Measurements from ENCODE around the gene KRTAP6-3.

KRTAP6-3 gene

DNA sequence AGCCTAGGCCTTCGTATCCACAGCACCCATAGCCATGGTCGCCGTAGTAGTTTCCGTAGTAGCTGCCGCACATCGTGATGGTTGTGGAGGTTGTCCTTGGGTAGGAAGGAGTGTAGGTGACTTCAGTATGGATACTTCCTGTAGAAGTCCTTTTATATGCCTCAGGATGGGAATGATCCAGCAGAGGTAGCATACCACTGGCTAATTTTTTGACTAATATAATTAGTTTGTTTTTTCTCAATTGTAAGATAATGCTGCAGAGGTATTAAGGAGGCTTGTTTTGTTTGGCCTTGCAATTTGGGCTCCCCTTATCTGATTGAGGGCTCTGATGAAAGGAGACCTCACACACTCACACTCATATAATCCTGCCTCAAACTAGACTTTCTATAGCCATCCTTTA lies 6.6 kb downstream of the KRTAP6-3 start, which contains the start of gene KRTAP6-2:
TSS of gene KRTAP6-2 (minus strand) at position 101 of the 400 bp plus-strand sequence. CDS start at position 73, 28 bp downstream.
- in situ Hi-C loops (cut with MboI; ENCODE audit: low sequenced_read_pairs, unreplicated experiment), result no loop called here
- DNase-seq (ENCODE audit: low spot score), result no peak
- TF ChIP-seq, protein P1, sequence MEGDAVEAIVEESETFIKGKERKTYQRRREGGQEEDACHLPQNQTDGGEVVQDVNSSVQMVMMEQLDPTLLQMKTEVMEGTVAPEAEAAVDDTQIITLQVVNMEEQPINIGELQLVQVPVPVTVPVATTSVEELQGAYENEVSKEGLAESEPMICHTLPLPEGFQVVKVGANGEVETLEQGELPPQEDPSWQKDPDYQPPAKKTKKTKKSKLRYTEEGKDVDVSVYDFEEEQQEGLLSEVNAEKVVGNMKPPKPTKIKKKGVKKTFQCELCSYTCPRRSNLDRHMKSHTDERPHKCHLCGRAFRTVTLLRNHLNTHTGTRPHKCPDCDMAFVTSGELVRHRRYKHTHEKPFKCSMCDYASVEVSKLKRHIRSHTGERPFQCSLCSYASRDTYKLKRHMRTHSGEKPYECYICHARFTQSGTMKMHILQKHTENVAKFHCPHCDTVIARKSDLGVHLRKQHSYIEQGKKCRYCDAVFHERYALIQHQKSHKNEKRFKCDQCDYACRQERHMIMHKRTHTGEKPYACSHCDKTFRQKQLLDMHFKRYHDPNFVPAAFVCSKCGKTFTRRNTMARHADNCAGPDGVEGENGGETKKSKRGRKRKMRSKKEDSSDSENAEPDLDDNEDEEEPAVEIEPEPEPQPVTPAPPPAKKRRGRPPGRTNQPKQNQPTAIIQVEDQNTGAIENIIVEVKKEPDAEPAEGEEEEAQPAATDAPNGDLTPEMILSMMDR (IDR thresholded peaks at IDR 0.05; ENCODE audit: borderline replicate concordance, control extremely low read depth, extremely low read depth, insufficient read depth, missing control alignments), result no peak

DNA sequence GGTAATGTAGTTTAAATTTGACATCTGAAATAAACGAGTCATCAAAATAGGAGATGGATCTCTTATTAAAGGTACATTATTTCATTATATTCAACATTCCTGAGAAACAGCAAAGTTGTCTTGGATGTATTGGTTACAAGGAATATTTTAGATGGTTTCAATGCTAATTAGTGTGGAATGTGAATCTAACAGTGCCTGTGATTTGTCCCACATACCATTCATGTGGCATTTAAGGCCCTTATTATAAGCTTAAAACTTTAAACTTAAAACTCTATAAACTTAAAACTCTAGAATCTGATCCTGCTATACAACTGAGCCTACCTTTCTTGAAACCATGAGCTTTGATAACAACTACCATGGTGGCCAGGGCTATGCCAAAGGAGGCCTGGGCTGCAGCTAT lies 8.5 kb downstream of the KRTAP6-3 start, which contains the start of gene KRTAP22-1:
TSS of gene KRTAP22-1 (plus strand) at position 301 of the 400 bp plus-strand sequence.
- TF ChIP-seq, protein P1 (IDR thresholded peaks at IDR 0.05; ENCODE audit: borderline replicate concordance, control extremely low read depth, extremely low read depth, insufficient read depth, missing control alignments), result no peak
- in situ Hi-C loops (cut with MboI; ENCODE audit: low sequenced_read_pairs, unreplicated experiment), result no loop called here
- no peak for DNase-seq (ENCODE audit: low spot score)

DNA sequence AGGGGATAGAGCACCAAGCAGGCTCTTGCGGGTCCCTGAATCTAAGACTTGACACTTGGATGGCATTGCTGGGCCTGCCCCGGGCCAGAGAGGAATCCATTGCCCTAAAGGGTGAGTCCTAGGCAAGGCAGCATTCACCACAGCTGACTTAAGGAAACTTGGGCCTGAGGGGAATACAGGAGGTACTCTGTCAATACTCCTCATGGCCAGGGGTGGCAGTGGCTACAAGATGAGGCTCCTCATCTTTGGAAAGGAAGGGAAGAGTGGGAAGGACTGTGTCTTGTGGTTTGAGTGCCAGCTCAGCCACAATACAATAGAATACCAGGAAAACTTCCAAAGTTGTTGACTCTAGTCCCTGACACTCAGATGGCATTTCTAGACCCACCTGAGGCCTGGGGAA lies 13.7 kb downstream of the KRTAP6-3 start:
- in situ Hi-C loops (cut with MboI; ENCODE audit: low sequenced_read_pairs, unreplicated experiment), result no loop called here
- TF ChIP-seq, protein P1 (IDR thresholded peaks at IDR 0.05; ENCODE audit: borderline replicate concordance, control extremely low read depth, extremely low read depth, insufficient read depth, missing control alignments), result no peak
- no peak for DNase-seq (ENCODE audit: low spot score)

DNA sequence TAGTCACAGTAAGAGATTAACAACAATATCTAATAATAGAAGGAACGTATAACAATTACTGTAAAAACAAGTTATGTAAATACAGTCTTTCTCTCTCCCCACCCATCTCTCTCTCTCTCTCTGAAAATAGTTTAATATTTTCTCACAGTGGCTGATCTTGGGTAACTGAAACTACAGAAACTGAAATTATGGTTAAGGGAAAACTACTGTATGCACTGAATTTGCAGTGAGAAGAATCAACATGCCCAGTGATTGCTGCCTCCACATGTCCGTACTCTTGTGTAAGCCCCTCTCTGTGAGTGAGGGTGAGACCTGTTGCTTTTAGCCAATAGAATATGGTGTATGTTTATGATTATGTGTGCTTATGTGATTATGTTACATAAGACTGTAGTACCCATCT lies 19.9 kb downstream of the KRTAP6-3 start:
- TF ChIP-seq, protein P1 (IDR thresholded peaks at IDR 0.05; ENCODE audit: borderline replicate concordance, control extremely low read depth, extremely low read depth, insufficient read depth, missing control alignments), result no peak
- in situ Hi-C loops (cut with MboI; ENCODE audit: low sequenced_read_pairs, unreplicated experiment), result no loop called here
- DNase-seq (ENCODE audit: low spot score), result no peak

DNA sequence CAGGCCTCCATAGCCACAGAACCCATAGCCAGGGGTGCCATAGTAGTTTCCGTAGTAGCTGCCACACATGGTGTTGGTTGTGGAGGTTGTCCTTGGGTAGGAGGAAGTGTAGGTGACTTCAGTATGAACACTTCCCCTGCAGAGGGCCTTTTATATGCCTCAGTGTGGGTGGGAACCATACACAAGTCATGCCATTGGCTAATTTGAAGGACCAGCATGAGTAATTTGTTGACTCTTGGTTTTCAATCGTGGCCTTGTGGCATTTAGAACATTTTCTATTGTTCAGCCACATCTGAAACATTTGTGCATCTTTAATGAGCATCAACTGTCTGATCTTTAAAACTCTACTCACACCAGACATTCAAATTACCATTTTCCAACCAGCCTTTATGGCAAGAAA lies 21.6 kb downstream of the KRTAP6-3 start, which contains the start of gene KRTAP6-1:
TSS of gene KRTAP6-1 (minus strand) at position 95 of the 400 bp plus-strand sequence. CDS start at position 69, 26 bp downstream.
- in situ Hi-C loops (cut with MboI; ENCODE audit: low sequenced_read_pairs, unreplicated experiment), result no loop called here
- TF ChIP-seq, protein P1 (IDR thresholded peaks at IDR 0.05; ENCODE audit: borderline replicate concordance, control extremely low read depth, extremely low read depth, insufficient read depth, missing control alignments), result no peak
- no peak for DNase-seq (ENCODE audit: low spot score)

DNA sequence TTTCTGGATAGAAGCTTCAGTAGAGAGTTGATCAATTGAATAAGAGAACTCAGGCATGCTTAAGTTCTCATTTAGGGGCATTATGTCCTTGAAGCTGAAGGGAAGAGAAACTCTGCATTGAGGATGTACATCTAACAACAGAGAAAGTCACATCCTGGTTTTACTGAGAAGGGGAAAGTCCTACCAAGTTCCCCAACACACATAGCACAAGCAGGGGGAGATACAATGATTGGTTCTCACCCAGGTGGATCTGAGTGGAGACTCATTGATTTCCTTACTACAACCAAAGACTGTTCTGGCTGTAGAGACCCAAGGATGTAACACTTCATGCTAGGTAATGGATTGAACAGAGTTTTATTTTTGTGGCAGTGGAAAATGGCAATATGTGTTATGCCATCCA lies 23.0 kb downstream of the KRTAP6-3 start:
- no peak for DNase-seq (ENCODE audit: low spot score)
- in situ Hi-C loops (cut with MboI; ENCODE audit: low sequenced_read_pairs, unreplicated experiment), result no loop called here
- TF ChIP-seq, protein P1 (IDR thresholded peaks at IDR 0.05; ENCODE audit: borderline replicate concordance, control extremely low read depth, extremely low read depth, insufficient read depth, missing control alignments), result no peak

Measured in GM13976 (cell line).